Activated CD4-positive, alpha-beta T cell treated with anti-CD3 and anti-CD28 coated beads, Interleukin-2, amount 50 U/mL, for 4 hours (primary cell): ENCODE results near the gene HABP4.
A peak's percentile ranks its signal among the peaks of the same experiment; 100 is the strongest.

Experiments
- DNase-seq, 2 experiments: peaks; one replicate each; pipeline ENCODE4 v3.0.0-alpha.2; 2020

Gene HABP4

DNA sequence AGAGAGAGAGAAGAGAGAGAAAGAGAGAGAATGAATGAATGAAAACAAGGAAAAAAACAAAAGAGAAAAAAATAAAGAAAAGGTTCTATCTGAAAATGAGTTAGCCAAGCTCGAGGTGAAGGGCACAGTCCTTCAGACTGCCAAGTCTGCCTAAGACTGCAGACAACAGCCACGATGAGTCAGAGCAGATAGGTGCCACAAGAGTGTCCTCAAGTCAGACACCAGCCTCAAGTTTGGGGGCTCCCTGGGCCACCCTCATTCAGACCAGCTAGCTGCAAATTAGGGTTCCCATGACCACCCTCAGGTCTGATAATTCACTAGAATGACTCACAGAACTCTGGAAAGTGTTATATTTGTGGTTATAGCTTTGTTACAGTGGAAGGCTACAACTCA, 13.9 kb upstream of the HABP4 start:
- no peak for DNase-seq

DNA sequence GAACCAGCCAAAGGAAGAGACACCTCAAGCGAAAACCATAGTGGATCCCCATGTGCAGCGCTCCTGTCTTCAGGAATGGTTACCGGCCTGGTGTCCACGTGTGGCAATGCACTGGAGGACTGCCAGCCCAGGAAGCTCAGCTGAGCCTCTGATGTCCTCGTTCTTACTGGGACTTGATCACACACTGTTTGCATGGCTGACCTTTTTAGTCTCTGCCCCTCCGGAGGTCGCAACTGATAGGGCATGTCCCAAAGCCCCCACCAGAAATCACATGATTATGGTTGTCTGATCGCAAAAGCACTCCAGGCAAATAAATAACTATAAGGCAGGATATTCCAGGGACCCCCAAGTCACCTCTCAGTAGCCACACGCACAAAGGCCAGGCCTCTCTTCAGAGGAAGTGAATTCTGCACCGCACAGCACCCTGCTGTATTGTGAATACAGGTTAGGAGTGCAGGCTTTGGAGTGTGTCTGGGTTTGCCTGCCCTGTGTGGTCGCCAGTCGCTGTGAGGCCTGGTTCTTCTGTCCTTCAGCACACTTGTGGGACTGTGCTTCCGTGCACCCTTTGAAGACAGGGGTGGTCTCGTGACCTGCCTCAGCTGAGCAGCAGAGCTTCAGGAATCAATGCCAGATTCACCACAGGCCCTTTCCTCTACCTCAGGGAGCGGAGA, 13.4 kb upstream of the HABP4 start:
- DNase-seq, result no peak

DNA sequence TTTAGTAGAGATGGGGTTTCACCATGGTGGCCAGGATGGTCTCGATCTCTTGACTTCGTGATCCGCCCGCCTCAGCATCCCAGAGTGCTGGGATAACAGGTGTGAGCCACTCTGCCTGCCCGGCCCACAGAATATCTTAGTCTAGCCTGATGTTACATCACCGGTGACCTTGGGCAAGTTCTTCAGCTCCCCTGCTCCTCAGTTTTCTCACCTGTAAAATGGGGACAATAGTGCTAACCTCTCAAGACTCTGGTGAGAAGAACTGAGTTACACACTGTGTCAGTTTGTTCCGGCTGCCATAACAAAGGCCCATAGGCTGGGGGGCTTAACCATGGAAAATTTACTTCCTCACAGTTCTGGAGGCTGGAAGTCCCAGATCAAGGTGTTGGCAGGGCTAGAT, 12.5 kb upstream of the HABP4 start:
- DNase-seq, result no peak

DNA sequence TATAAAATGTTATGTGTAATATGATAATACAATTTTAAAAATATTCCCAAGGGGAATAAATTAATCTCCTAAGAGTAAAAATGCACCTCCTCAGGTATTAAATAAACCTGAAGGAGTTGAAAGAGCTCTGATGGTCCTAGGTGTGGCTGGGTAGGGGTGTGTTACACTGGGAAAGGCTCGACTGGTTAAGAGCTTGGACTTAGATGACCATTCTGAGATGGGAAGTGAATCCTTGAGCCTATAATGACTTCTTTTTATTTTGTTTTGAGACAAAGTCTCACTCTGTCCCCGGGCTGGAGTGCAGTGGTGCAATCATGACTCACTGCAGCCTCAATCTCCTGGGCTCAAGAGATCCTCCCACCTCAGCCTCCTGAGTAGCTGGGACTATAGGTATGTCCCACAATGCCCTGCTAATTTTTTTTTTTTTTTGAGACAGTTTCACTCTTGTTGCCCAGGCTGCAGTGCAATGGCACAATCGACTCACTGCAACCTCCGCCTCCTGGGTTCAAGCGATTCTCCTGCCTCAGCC, 9.2 kb upstream of the HABP4 start:
- DNase-seq, result no peak

DNA sequence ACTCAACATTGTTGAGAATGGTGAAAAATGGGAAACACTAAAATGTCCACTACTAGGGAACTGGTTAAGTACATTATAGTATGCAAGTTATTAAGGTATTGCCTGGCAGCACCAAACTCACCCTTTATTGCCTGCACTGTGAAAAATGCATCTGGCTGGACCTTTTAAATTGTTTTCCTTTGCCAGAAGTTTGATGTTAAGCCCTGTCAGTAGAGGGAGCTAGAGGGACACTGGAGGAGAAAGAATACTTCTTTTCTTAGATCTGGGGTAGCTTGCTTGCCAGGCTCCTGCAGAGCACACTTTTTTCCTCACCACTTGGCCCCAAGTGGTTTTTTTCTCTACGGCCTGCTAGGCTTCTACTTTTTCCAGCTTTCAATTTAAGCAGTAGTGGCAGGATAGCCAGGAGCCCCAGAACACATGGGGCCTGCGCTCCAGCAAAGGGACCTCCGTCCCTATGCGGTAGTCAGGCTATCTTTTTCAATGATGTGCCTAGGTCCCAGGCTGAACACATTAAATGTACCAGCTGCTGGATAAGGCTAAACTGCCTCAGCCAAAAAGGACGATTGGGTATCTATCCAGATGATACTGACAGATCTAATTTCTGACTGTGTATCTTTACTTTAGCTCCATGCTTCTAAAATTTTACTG, 8.0 kb upstream of the HABP4 start:
- DNase-seq, result no peak

DNA sequence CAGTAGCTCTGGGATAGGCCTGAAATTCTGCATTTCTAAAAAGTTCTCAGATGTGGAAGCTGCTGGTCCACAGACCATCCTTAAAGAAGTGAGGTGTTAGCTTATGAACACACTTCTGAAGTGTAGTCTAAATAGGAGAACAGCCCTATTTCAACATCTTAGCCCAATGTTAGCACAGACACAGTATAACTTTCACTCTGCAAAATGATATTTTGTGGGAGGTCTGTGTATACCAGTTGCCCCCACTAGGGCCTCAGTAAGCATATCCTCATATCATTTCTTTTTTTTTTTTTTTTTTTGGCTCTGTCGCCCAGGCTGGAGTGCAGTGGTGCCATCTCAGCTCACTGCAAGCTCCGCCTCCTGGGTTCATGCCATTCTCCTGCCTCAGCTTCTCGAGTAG, 7.5 kb upstream of the HABP4 start:
- no peak for DNase-seq

DNA sequence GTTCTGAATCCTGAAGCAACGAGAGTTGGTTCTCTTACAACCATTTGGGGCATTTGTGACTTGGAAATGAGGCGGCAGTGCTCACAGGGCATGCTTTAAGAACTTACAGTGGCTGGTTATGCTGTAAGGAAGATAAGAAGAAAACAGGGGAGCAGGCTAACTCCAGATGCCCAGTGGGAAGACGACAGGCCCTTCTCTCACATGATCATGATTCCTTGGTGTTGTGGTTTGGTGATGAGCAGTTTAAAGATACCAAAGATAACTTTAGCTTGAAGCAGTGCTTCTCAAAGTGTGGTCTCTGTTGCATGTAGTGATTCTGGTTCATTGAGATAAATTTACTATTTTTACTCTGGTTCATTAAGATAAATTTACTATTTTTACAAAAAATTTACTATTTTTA, 2.6 kb upstream of the HABP4 start:
- DNase-seq, result no peak

DNA sequence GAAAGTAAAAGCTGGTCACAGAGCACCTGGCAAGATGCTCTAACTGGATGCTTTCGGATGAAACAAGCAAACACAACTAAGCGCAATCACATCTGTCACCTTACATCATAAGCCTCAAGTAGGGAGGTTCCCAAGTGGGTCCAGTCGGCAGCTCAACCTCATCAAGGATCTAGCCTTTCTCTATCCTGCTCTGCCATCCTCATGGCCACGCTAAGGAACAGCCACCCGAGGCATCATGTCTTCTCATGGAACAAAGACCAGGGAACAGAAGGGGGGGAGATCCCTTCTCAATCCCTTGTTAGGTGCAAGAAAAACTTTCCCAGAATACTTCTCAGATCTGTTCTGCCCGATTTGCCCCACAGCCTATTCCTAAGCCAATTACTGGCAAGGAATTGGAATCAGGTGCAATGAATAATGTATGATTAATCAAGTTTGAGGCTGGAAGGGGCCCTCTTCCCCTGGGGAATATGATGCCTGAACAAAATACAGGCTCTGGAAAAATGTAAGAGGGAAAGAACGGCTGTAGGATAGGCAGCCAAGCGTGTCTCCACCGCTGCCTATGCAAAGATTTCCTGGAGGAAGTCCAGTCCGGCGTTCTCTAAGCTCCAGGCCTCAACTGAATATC, 1.3 kb upstream of the HABP4 start:
- no peak for DNase-seq

DNA sequence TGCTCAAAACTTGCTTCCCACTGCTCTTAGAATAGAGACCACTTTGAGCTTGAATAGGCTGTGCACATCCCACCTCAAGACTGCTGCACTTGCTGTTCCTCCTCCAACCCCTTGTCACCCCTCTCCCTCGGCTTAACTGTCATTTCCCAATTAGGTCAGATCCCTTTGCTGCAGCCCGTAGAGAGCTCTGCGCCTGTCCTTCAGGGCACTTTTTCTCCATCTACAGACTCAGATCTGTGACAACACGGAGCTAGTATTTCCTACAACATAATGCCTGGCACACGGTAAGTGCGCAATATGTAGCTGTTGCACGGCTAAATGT, 485 bp upstream of the HABP4 start:
- no peak for DNase-seq

DNA sequence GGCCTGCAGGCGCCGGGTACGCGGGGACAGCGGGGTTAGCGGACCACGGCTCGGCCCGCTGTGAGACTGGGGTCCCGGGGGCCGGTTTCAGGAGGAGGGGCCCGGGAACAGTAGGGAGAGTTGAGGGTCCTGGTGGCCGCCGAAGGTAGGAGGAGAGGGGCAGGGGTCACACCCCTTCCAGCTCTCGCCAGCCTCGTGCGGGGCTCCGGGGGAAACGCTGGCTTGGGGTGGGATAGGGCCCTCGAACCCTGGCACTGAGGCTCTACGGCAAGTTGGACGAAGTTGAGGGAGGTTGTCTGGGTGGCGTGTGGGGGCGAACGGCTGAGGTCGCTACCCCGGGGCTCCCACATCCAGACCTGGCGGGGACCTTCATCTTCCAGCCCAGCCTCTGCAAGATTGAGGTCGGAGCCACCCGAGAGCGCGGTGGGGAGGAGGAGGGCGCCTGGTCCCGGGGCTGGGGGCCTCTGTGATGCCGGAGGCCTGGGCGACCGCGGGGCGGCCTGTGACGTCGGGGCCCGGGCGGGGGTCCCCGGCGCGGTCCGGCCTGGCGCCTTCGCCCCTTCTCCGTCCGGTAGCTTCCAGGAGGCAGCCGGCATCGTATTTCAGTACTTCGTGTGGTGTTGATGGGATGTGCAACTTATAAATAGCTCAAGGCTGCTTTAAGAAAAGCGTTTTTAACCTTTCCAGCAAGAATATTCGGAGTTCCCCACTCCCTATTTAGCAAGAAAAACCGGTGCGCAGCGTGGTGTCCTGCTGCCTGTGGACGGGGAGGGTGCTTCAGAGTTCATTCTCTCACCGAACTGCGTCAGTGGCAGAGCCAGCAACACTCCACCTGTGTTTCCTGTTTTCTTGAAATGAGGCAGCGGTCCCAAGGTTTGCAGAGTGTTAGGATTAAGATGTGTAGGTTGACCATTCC, 902 bp downstream of the HABP4 start:
- peak; percentile 32 to 40 for DNase-seq

DNA sequence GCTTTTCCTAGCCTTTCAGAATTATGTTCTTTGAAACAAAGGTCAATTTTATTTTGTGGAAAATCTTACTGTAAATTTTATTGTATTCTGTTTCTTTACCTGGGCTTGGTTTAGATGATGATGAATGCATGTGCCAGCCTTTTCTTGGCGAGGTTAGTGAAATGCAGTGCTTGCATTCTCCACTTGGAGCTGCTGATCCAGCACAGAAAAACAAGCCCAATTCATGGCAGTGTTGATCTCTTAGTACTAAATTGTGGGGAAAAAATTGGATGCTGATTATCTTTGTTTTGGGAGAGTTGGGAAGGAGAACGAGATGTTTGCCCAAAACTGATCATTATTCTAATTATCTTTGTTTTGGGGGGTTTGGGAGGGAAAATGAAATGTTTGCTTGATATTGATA, 3.7 kb downstream of the HABP4 start:
- DNase-seq, result peak in 1 of 2 experiments; percentile 3

DNA sequence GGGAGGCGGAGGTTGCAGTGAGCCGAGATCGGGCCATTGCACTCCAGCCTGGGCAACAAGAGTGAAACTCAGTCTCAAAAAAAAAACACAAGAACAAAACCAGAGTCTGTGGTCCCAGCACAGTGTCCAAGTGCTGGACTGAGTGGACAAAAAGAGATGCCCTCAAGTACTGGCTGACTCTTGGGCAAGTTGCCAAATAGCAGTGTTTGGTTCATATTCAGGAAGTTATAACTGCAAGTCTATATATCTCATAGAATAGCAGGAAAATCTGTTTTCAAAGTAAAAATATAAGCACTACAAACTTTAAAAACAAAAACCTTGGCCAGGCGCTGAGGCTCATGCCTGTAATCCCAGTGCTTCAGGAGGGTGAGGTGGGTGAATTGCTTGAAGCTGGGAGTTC, 7.3 kb downstream of the HABP4 start:
- DNase-seq, result no peak

DNA sequence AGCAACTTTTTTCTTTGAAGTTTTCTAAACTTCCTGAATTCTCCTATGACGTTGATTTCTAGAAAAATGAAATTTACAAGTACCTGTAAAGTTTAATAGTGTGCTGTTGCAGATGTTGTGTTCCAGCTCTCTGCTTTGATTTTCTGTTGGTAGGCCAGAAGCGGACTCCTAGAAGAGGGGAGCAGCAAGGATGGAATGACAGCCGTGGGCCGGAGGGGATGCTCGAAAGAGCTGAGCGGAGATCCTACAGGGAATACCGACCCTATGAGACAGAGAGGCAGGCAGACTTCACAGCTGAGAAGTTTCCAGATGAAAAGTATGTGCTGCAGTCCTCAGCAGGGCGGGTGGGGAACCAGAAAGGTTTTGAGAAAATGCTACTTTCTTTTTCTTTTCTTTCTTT, 8.3 kb downstream of the HABP4 start:
- DNase-seq, result no peak

DNA sequence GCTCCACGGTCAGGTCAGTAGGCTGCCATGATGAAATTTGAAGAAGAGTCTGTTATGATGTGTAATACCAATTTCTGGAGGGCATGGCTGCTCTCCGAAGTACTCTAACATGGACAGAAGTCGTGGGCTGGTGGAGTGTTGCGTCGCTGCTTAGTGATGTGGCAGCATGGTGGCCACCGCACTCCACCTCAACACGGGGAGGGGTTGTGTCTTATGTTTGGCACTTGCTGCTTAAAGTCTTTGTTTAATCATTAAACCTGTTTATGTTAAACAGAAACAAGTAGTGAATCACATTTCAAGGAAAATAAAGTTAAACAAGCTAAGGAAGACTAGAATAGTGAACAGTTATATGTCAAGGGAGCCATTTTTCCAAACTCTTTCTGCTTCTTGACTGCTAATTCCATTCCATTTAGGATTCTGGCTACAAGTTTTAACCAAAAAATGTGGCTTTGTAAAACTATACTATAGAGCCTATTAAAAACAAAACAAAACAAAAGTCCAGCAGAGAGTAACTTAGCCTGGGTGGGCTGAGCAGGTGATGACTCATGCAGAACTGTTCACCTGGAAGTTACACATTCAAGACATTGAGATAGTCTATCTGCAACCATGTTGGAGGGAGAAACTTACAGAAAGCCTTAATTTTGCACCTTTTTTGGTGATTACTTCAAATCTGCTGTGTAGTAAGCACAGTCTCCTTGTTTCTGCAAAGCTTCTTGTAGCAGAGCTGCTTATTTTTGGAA, 9.5 kb downstream of the HABP4 start:
- no peak for DNase-seq

DNA sequence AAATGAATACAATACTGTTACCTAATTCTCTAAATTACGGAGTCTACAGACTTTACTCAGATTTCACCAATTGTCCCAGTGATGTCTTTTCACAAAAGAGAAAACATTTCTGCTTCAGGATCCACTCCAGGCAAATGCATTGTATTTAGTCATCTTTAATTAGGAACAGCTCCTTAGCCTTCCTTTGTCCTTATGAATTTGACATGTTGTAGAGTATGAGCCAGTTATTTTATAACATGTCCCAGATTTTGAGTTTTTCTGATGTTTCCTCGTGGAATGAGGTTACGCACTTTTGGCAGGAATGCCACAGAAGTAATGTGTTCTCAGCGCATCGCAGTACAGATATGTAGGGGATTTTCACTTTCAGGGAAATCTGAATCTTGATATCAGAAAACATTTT, 10.5 kb downstream of the HABP4 start:
- no peak for DNase-seq

DNA sequence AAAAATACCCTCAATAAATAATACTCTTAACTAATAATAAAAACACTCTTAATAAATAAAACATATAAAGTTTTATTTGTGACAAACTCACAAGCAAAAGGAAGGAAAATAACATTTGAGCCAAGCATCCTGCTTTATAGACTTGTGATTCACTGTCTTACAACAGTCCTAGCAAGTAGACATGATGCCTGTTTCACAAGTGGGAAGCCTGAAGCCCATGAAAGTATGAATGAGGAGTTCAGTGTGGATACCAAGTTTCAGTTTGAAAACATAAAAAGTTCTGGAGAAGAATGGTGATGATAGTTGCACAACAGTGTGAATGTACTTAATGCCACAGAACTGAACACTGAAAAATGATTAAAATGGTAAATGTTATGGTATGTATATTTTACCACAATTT, 10.9 kb downstream of the HABP4 start:
- no peak for DNase-seq

DNA sequence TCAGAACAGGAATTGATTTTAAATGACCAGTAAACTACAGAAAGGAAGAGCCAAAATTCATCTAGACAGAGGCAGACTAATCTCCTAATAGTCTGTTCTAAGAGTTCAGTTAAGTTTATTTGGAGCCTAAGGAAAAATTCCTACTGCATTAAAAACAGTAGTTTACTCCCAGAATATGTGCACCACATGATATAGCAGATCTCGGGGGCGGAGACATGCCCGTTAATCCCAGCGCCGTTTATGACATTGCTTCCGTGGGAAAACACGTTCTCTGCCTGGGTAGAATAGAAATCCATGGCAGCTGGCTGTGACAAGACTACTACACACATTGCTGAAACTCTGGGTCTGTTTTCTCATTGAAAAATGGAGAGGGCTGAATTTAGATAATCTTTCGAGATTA, 11.4 kb downstream of the HABP4 start:
- DNase-seq, result no peak

DNA sequence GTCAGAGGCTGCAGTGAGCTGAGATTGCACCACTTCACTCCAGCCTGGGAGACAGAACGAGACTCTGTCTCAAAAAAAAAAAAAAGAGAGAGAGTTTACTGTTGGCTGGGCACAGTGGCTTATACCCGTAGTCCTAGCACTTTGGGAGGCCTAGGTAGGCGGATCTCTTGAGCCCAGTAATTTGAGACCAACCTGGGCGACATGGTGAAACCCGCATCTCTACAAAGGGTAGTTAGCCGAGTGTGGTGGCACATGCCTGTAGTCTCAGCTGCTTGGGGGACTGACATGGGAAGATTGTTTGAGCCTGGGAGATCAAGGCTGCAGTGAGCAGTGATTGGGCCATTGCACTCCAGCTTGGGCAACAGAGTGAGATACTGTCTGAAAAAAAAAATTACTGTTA, 12.6 kb downstream of the HABP4 start:
- DNase-seq, result no peak

DNA sequence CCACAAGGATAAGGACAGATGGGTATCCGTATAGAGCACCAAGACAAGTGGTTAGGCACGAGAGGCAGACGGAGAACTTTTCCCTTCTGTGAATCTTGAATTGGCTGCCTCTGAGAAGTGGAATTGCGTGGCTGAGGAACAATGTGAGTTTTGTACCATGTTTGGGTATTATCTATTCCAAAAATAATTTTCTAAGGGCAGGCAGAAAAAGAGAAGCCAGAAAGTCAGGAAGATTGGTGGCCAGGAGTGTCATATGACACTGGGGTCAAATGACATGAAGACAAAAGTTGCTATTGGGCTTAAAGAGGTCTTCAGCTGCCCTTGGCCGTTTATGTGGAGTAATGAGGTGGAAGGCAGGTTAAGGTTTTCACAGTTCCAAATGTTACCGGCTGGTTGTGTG, 14.5 kb downstream of the HABP4 start:
- no peak for DNase-seq

DNA sequence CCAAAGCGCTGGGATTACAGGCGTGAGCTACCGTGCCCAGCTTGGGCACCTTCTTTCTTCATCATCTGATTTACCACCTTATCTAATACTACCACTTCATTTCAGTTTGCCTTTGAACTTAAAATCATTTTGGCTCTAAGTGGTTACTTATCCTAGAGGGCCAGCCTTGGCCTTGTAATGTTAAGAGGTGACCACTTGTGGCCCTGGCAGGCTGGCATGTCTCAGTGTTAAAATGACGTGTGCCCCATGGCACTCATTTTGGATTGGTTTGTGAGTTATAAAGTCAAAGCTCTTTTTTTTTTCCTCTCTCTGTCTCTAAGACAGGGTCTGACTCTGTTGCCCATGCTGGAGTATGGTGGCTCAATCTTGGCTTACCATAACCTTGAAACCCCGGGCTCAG, 17.8 kb downstream of the HABP4 start:
- no peak for DNase-seq

DNA sequence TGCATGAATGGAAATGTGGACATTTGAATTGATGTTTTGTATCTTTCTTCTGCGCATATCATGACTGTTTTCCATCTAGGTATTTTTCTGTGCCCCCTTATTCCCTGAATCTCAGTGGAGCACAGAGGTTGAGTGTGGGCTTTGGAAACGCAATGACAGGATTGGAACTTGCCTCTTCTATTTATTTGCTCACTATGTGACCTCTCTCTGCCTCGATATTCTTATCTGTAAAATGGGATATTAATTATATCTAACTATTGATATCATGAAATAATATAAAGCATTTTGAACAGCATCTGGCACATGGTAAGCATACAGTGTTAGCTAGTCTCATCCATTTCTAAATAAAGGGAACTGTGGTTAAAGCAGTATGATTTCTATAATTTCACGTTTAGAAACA, 26.0 kb downstream of the HABP4 start:
- no peak for DNase-seq

DNA sequence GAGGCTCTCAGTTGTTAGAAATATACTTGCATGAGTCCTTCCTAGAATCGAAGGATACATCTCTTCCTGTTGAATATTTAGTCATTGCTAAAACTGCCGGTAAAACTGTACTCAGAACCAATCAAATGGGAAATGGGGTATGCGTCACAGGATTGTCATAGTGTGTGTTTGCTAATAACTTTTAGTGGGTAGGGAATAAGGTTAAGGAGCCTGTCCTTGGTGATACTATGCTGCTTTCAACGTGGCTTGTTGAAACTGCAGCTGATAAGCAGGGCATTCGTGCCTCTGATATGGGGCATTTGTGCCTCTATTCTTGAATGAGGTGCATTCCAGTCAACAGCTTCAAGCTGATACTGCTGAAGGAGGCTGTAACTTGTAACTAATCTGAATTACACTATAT, 26.6 kb downstream of the HABP4 start:
- no peak for DNase-seq
